Effector memory CD8-positive, alpha-beta T cell (primary cell): ENCODE data around the gene PSMB11.
A peak's percentile ranks its signal among the peaks of the same experiment; 100 is the strongest.

ENCODE experiments used
- ATAC-seq: fragments of 150-1000 bp; cut with Tn5 transposase; replicated peaks from 2 replicates; pipeline ENCODE4 v1.10.0; 2021; ENCODE audit warnings: mild to moderate bottlenecking, moderate library complexity
- DNase-seq, 3 experiments: peaks; one replicate each; pipeline ENCODE4 v3.0.0; 2021
- H3K27ac Mint-ChIP-seq, 2 donors: one replicate each; pipeline ENCODE4 v1.8.0; 2022; ENCODE audit warnings: mild to moderate bottlenecking in 2 of 2, mixed read lengths in 2 of 2, moderate library complexity in 2 of 2
- H3K27me3 Mint-ChIP-seq, 2 donors: one replicate each; pipeline ENCODE4 v1.8.0; 2022; ENCODE audit warnings: mixed read lengths in 2 of 2
- H3K36me3 Mint-ChIP-seq: one replicate; pipeline ENCODE4 v1.8.0; 2022; ENCODE audit warnings: mild to moderate bottlenecking, moderate library complexity, mixed read lengths; ENCODE audit not compliant: insufficient read depth
- H3K4me1 Mint-ChIP-seq, 2 donors: one replicate each; pipeline ENCODE4 v1.8.0; 2022; ENCODE audit warnings: low read depth in 2 of 2, mixed read lengths in 2 of 2
- H3K4me3 Mint-ChIP-seq, 2 donors: one replicate each; pipeline ENCODE4 v1.8.0; 2022; ENCODE audit warnings: mild to moderate bottlenecking in 2 of 2, mixed read lengths in 2 of 2, moderate library complexity in 2 of 2
- H3K9me3 Mint-ChIP-seq, 2 donors: one replicate each; pipeline ENCODE4 v1.8.0; 2022; ENCODE audit warnings: mixed read lengths in 2 of 2

PSMB11 gene

DNA sequence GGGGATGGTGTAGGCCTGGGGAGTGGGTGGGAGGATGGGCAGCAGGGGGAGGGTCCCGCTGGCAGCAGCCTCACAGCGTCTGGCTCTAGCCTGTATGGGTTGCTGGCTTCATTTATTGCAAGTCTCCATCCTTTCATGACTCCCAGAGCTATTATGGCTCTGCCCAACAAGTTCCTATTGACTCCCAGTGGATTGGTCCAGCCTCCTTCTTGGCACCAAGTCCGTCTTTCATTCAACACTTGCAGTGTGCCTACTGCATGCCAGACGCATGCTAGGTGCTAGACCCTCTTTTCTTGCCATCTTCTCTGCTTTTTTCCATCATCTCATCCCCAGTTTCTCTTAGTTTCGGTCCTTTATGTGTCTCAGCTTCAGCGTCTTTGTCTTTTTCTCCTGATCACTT is 1.1 kb downstream of the PSMB11 start:
- no peak for DNase-seq
- Mint-ChIP-seq H3K9me3 (no peaks in the 10 kb centered on the region), H3K4me3 (no peak overlapping the region), H3K27ac (peak overlapping the region in 1 of 2 donors; percentile 67), H3K36me3 (peaks cover 5% of the 10 kb centered on the region), H3K4me1 (no peaks in the 10 kb centered on the region), H3K27me3 (peaks cover 0 to 18% of the 10 kb centered on the region in 2 donors)
- no peak for ATAC-seq

- Mint-ChIP-seq H3K27me3 (peaks cover 0 to 18% of the 10 kb centered on the region in 2 donors), H3K9me3 (no peaks in the 10 kb centered on the region), H3K36me3 (peaks cover 5% of the 10 kb centered on the region), H3K4me1 (no peaks in the 10 kb centered on the region), H3K4me3 (no peak overlapping the region), H3K27ac (no peak overlapping the region)
- ATAC-seq (no peak), DNase-seq (no peak)
These were observed 1.7 kb downstream of the PSMB11 start for GRCh38 chr14:23043754-23044153.

GRCh38 chr14:23044840-23045239 is 2.8 kb downstream of the PSMB11 start:
- Mint-ChIP-seq H3K27me3 (peaks cover 0 to 18% of the 10 kb centered on the region in 2 donors), H3K4me1 (no peaks in the 10 kb centered on the region), H3K9me3 (no peaks in the 10 kb centered on the region), H3K4me3 (no peak overlapping the region), H3K27ac (no peak overlapping the region), H3K36me3 (peaks cover 5% of the 10 kb centered on the region)
- ATAC-seq (no peak), DNase-seq (no peak)

- H3K4me3 Mint-ChIP-seq: no peak overlapping the region
- no peak for DNase-seq
These were observed 3.7 kb downstream of the PSMB11 start for GRCh38 chr14:23045419-23046357.

GRCh38 chr14:23047034-23047634 is 5.1 kb downstream of the PSMB11 start:
- DNase-seq: no peak
- peaks cover 0 to 18% of the 10 kb centered on the region in 2 donors for H3K27me3 Mint-ChIP-seq
- H3K4me1 Mint-ChIP-seq: no peaks in the 10 kb centered on the region
- no peak overlapping the region for H3K27ac Mint-ChIP-seq
- no peak overlapping the region for H3K4me3 Mint-ChIP-seq
- H3K36me3 Mint-ChIP-seq: peaks cover 4% of the 10 kb centered on the region
- no peaks in the 10 kb centered on the region for H3K9me3 Mint-ChIP-seq
- no peak for ATAC-seq

More at GRCh38 chr14:23045419-23046357, 3.7 kb downstream of the PSMB11 start:
- Mint-ChIP-seq H3K36me3 (peaks cover 5% of the 10 kb centered on the region), H3K4me1 (no peaks in the 10 kb centered on the region), H3K27me3 (peaks cover 0 to 18% of the 10 kb centered on the region in 2 donors), H3K27ac (no peak overlapping the region), H3K9me3 (no peaks in the 10 kb centered on the region)
- ATAC-seq: no peak

DNA sequence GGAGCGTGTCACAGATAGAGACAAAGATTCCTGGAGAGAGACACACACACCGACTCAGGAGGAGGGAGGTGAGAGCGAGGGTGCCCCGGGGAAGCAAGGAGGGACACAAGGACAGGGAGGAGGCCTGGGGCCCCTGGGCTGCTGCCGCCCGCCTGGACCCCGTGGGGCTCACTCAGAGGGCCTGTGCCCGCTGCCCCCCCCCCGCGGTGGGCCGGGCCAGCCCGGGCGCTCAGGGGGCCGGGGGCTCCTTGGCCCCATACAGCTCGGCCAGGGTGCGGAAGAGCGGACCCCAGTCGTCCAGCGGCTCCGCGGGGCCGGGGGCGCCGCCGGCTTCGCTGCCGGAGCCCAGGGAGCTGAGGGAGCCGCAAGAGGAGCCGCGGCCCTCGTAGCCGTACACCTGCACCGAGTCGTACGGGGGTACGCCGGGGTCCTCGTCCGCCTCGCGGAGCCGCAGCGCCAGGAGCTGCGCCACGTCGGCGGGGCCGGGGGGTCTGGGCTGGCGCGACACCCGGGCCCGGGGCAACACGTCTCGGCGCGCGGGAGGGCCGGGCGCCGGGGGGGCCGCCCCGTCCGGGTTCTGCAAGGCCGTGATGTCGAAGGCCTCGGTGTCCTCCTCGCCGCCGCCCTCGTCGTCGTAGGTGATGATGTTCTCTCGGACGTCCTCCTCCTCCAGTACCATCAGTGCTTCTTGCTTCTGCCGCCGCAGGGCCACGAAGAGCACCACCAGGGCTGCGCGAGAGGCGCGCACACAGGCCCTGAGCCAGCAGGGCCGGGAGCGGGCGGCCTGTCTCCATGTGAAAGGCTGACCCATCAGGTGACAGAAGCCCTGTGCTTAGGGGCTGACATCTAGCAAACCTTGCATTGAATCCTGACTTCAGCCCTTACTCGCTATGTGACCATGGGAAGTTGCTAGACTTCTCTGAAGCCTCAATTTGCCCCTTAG is 6.0 kb downstream of the PSMB11 start:
- ATAC-seq: no peak
- H3K27me3 Mint-ChIP-seq: peaks cover 0 to 11% of the 10 kb centered on the region in 2 donors
- no peak overlapping the region for H3K4me3 Mint-ChIP-seq
- no peaks in the 10 kb centered on the region for H3K4me1 Mint-ChIP-seq
- no peak for DNase-seq
- H3K9me3 Mint-ChIP-seq: no peaks in the 10 kb centered on the region
- no peaks in the 10 kb centered on the region for H3K36me3 Mint-ChIP-seq
- no peak overlapping the region for H3K27ac Mint-ChIP-seq

GRCh38 chr14:23049011-23049410 is 7.0 kb downstream of the PSMB11 start:
- Mint-ChIP-seq H3K4me1 (no peaks in the 10 kb centered on the region), H3K4me3 (no peak overlapping the region), H3K9me3 (no peaks in the 10 kb centered on the region), H3K36me3 (no peaks in the 10 kb centered on the region), H3K27me3 (peaks cover 0 to 8% of the 10 kb centered on the region in 2 donors), H3K27ac (no peak overlapping the region)
- DNase-seq: no peak
- ATAC-seq: no peak

GRCh38 chr14:23051141-23052057 is 9.4 kb downstream of the PSMB11 start:
- Mint-ChIP-seq H3K36me3 (no peaks in the 10 kb centered on the region), H3K27me3 (no peaks in the 10 kb centered on the region), H3K4me1 (peaks cover 5 to 12% of the 10 kb centered on the region in 2 donors), H3K27ac (no peak overlapping the region), H3K9me3 (no peaks in the 10 kb centered on the region), H3K4me3 (no peak overlapping the region)
- no peak for ATAC-seq
- DNase-seq: no peak

- peaks cover 11 to 19% of the 10 kb centered on the region in 2 donors for H3K4me1 Mint-ChIP-seq
- no peaks in the 10 kb centered on the region for H3K9me3 Mint-ChIP-seq
- ATAC-seq (no peak), DNase-seq (no peak)
- H3K27me3 Mint-ChIP-seq: no peaks in the 10 kb centered on the region
- H3K36me3 Mint-ChIP-seq: peaks cover 2% of the 10 kb centered on the region
- H3K27ac Mint-ChIP-seq: no peak overlapping the region
- H3K4me3 Mint-ChIP-seq: no peak overlapping the region
These were observed 10.2 kb downstream of the PSMB11 start for GRCh38 chr14:23052182-23052623.

GRCh38 chr14:23052671-23053070 is 10.7 kb downstream of the PSMB11 start:
- H3K36me3 Mint-ChIP-seq: peaks cover 2% of the 10 kb centered on the region
- no peaks in the 10 kb centered on the region for H3K9me3 Mint-ChIP-seq
- no peak overlapping the region for H3K27ac Mint-ChIP-seq
- ATAC-seq (no peak), DNase-seq (no peak)
- H3K4me1 Mint-ChIP-seq: peaks cover 11 to 19% of the 10 kb centered on the region in 2 donors
- H3K27me3 Mint-ChIP-seq: no peaks in the 10 kb centered on the region
- no peak overlapping the region for H3K4me3 Mint-ChIP-seq

- H3K27ac Mint-ChIP-seq: no peak overlapping the region
- peaks cover 10% of the 10 kb centered on the region for H3K36me3 Mint-ChIP-seq
- H3K9me3 Mint-ChIP-seq: no peaks in the 10 kb centered on the region
- ATAC-seq (no peak), DNase-seq (no peak)
- H3K4me3 Mint-ChIP-seq: no peak overlapping the region
- peaks cover 17 to 22% of the 10 kb centered on the region in 2 donors for H3K4me1 Mint-ChIP-seq
- no peaks in the 10 kb centered on the region for H3K27me3 Mint-ChIP-seq
These were observed 11.4 kb downstream of the PSMB11 start for GRCh38 chr14:23053426-23053825.

- no peaks in the 10 kb centered on the region for H3K27me3 Mint-ChIP-seq
- DNase-seq: no peak
- no peak for ATAC-seq
- H3K27ac Mint-ChIP-seq: no peak overlapping the region
- H3K9me3 Mint-ChIP-seq: no peaks in the 10 kb centered on the region
- no peak overlapping the region for H3K4me3 Mint-ChIP-seq
- H3K36me3 Mint-ChIP-seq: peaks cover 17% of the 10 kb centered on the region
- H3K4me1 Mint-ChIP-seq: peaks cover 17 to 22% of the 10 kb centered on the region in 2 donors
These were observed 12.2 kb downstream of the PSMB11 start for GRCh38 chr14:23054000-23054811.
